ENCODE results near the gene MBL2. TPM values are rescaled to one million over a fixed set of nuclear protein-coding genes. Genes with fewer than 3 reads are reported as not detected.

The MBL2 gene
- total RNA-seq, result not detected

GRCh38 chr10:52772623-52773022 is at the start of gene MBL2:
MBL2 (minus strand) TSS chr10:52772784; CDS start chr10:52771635, 1,149 bp downstream.

